ENCODE measurements around the gene SRRM3.

SRRM3 gene

GRCh38 chr7:76336094-76336493 lies 134.4 kb downstream of the SRRM3 start:
- in situ Hi-C loops (cut with HindIII; ENCODE audit: low sequenced_read_pairs): no loop called here
- no peak for DNase-seq (ENCODE audit: low read depth, low spot score)
- no peak for TF ChIP-seq CTCF (IDR thresholded peaks at IDR 0.05; ENCODE audit: low read depth, low read length)
- no peak overlapping the region for H3K4me3 ChIP-seq (ENCODE audit: low read depth, low read length)
